GM23338 (cell line): ENCODE measurements around the gene CNGA1. TPM values are rescaled to one million over a fixed set of nuclear protein-coding genes. Genes with fewer than 3 reads are reported as not detected.

Experiments
- polyA plus RNA-seq: library from polyadenylated mRNA; unstranded; fragments of >200 nt; fragmentation: Nextera tagmentation; extraction: Ambion mirVana; gene quantifications from 2 replicates; pipeline ENCODE4 v1.2.1, GENCODE V29; 2016
- total RNA-seq: library from RNA; depleted of rRNA; stranded (reverse); fragments of >200 nt; shearing (Covaris generic); gene quantifications from 2 replicates; pipeline ENCODE4 v1.2.3, GENCODE V29; 2014; rRNA removed

CNGA1 gene
- total and polyA plus RNA-seq, 2 experiments from 2014 or later, result 3.3 to 4.9 TPM

Other genes with a start within 250 kb of the CNGA1 start
- gene CORIN, start 178.6 kb downstream of the CNGA1 start, total RNA-seq, result not detected in 2 replicates
- gene CORIN, start 178.6 kb downstream of the CNGA1 start, polyA plus RNA-seq, result 0.40 TPM in 1 of 2 replicates, not detected in the other
- 31.7 and 38.6 TPM in 2 replicates for gene NFXL1, start 102.1 kb downstream of the CNGA1 start, total RNA-seq
- gene NFXL1, start 102.1 kb downstream of the CNGA1 start, polyA plus RNA-seq, result 13.9 and 19.4 TPM in 2 replicates
- 8.2 and 9.2 TPM in 2 replicates for gene NIPAL1, start 91 bp upstream of the CNGA1 start, total RNA-seq
- gene NIPAL1, start 91 bp upstream of the CNGA1 start, polyA plus RNA-seq, result 4.5 and 5.3 TPM in 2 replicates
- 0.14 and 0.50 TPM in 2 replicates for gene TXK, start 117.6 kb upstream of the CNGA1 start, total RNA-seq
- 0.40 TPM in 1 of 2 replicates, not detected in the other for gene TXK, start 117.6 kb upstream of the CNGA1 start, polyA plus RNA-seq